NCI-H1930 (cell line): ENCODE results near the gene CDC42EP1.
"Not testable (repeated sequence)": the region's sequence is repeated elsewhere in the genome, so short reads cannot be mapped to it uniquely, and the experiment has no call there.

ENCODE experiments used
- DNase-seq, 2 experiments: peaks; one replicate each; lab custom pipeline; 2025; lab: John Stamatoyannopoulos, UW

Gene CDC42EP1

GRCh38 chr22:37559901-37560607, at the start of gene CDC42EP1:
CDC42EP1 (plus strand) TSS chr22:37560480; CDS start chr22:37566350, 5,870 bp downstream.
- no peak for DNase-seq

GRCh38 chr22:37511395-37512104, 48.7 kb upstream of the CDC42EP1 start:
- no peak for DNase-seq

- no peak for DNase-seq
Measured at GRCh38 chr22:37514526-37515051, 45.7 kb upstream of the CDC42EP1 start.

- no peak for DNase-seq
Measured at GRCh38 chr22:37515901-37516300, 44.4 kb upstream of the CDC42EP1 start.

- DNase-seq: no peak
Measured at GRCh38 chr22:37516456-37516855, 43.8 kb upstream of the CDC42EP1 start.

- DNase-seq: no peak
Measured at GRCh38 chr22:37517826-37518450, 42.3 kb upstream of the CDC42EP1 start.

- DNase-seq: no peak
Measured at GRCh38 chr22:37518509-37519267, 41.6 kb upstream of the CDC42EP1 start.

- no peak for DNase-seq
Measured at GRCh38 chr22:37519268-37520195, 40.7 kb upstream of the CDC42EP1 start, which contains the start of gene CARD10. CARD10 (minus strand) TSS chr22:37519415; CDS start chr22:37519200, 215 bp downstream.

- DNase-seq: no peak
Measured at GRCh38 chr22:37520776-37521191, 39.5 kb upstream of the CDC42EP1 start.

GRCh38 chr22:37521236-37521739, 39.0 kb upstream of the CDC42EP1 start:
- no peak for DNase-seq

GRCh38 chr22:37522482-37522881, 37.8 kb upstream of the CDC42EP1 start:
- no peak for DNase-seq

GRCh38 chr22:37525073-37525745, 35.1 kb upstream of the CDC42EP1 start:
- no peak for DNase-seq

GRCh38 chr22:37525746-37526350, 34.4 kb upstream of the CDC42EP1 start:
- DNase-seq: no peak

GRCh38 chr22:37526376-37526775, 33.9 kb upstream of the CDC42EP1 start:
- DNase-seq: no peak

- not testable (repeated sequence) for DNase-seq
Measured at GRCh38 chr22:37527081-37527752, 33.1 kb upstream of the CDC42EP1 start.

- not testable (repeated sequence) for DNase-seq
Measured at GRCh38 chr22:37527952-37528351, 32.3 kb upstream of the CDC42EP1 start.

GRCh38 chr22:37529652-37530345, 30.5 kb upstream of the CDC42EP1 start:
- no peak for DNase-seq

GRCh38 chr22:37533995-37534394, 26.3 kb upstream of the CDC42EP1 start:
- DNase-seq: no peak
